GM12875 (cell line): ENCODE results near the gene NRG2.

Experiments used
- H3K4me3 ChIP-seq: one replicate; pipeline ENCODE4 v1.5.1; 2011; ENCODE audit warnings: low read depth, low read length, control low read depth
- TF ChIP-seq, protein P1 (sequence below): IDR thresholded peaks from 2 replicates; pipeline ENCODE4 v1.5.1; 2011; ENCODE audit warnings: low read depth, mild to moderate bottlenecking, control low read depth, inconsistent platforms, low read length, moderate library complexity, borderline replicate concordance; ENCODE audit not compliant: insufficient read depth

Gene NRG2

DNA sequence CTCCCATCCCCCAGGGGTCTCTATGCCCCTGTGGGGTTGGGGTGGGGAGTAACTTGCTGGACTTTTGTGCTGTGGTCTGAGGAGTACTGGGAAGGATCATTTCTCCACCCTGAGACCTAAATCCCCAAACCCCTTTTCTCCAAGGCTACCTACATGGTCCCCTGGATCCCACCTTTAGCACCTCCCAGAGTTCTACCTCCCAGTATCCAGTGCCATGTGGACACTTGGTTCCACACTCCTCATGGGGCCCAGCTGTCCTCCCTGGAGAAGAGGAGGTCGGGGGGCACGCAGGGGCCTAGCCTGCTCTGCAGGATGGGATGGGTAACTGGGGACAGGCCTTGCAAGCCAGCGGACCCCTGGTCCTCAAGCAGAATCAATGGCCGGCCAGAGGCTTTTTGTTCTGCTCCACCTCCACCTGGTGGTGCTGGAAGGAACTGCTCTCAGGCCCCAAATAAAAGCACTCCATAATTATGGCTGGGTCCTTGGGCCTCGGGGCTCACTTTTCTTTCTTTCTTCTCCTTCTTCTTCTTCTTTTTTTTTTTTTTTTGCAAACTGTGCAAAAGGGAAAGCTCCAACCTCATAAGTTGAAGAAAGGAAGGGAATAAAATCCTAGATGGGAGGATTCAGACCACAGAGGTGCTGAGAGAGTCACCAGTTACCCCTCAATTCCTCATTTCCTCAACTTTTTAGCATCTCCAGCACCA lies 179.1 kb downstream of the NRG2 start:
- TF ChIP-seq, protein P1, sequence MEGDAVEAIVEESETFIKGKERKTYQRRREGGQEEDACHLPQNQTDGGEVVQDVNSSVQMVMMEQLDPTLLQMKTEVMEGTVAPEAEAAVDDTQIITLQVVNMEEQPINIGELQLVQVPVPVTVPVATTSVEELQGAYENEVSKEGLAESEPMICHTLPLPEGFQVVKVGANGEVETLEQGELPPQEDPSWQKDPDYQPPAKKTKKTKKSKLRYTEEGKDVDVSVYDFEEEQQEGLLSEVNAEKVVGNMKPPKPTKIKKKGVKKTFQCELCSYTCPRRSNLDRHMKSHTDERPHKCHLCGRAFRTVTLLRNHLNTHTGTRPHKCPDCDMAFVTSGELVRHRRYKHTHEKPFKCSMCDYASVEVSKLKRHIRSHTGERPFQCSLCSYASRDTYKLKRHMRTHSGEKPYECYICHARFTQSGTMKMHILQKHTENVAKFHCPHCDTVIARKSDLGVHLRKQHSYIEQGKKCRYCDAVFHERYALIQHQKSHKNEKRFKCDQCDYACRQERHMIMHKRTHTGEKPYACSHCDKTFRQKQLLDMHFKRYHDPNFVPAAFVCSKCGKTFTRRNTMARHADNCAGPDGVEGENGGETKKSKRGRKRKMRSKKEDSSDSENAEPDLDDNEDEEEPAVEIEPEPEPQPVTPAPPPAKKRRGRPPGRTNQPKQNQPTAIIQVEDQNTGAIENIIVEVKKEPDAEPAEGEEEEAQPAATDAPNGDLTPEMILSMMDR = peak; percentile 82
- no peak overlapping the region for H3K4me3 ChIP-seq

DNA sequence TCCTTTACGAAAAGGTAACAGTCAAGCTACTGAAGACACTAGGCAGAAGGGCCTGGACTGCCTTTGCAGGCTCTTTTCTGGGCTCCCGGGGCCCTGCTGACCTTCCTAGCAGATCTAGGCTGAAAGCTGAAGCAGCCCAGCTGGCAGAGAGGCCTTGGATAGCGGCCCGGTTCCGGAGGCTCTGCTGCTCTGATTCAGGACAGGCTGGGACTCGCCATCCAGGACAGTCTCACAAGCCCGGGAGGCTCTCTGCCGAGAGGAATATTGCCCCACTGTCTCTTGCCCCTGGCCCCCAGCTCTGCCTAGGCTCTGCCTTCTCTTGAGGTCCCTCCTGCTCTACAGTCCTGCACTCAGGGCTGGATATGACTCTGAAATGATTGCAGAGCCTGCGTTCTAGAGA lies 179.7 kb downstream of the NRG2 start:
- TF ChIP-seq, protein P1 = no peak
- no peak overlapping the region for H3K4me3 ChIP-seq

DNA sequence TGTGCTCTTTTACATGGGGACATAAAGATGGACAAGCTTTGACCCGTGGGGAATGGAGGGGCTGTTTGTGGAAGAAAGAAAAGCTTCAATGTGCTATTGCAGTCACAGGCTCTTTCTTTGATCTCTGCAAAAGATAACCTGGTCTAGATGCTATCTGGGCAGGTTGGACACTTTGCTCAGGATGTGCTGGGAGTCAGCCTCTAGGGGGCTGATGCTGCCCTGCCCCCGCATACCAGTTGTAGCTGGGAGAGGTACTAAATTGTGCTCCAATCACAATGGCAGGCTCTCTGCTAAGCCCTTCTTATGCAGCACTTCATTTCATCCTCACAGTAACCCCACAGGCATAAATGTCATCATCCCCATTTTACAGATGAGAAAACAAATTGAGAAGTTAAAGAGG lies 180.3 kb downstream of the NRG2 start:
- no peak overlapping the region for H3K4me3 ChIP-seq
- TF ChIP-seq, protein P1 = peak; percentile 25; the same call in 1 of the 2 replicates

DNA sequence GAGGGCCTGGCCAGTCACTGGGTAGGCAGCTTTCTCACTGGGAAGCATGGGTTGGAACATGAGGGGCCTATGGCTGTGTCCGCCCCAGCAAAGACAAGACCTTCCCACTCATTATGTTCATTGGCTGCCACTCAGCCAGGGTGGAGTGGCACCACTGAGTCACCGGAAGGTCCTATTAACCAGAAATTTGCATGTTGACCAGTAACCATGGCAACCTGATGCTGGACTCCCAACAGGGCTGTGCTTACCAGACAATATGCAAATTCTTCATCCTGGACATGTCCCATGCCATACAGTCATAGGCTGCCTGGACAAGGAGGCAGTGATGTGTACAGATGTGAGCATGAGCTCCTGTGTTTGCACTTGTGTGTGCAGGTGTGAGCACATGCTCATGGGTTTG lies 180.8 kb downstream of the NRG2 start:
- TF ChIP-seq, protein P1 = no peak
- H3K4me3 ChIP-seq = no peak overlapping the region

DNA sequence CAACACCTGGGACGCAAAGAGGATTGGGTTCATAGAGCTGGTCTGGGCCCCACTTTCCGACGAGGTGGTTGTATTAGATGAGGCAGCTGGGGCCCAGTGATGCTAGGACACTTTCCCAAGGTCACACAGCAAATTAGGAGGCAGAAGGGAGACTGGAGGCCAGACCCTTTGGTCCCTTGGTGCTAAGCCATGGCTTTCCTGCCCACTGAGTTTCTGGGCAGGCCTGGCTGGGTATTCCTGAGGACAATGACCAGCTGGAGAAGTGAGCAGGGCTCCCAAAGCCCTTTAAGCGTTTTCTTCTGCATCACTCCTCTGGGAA lies 181.3 kb downstream of the NRG2 start:
- no peak overlapping the region for H3K4me3 ChIP-seq
- TF ChIP-seq, protein P1 = no peak

DNA sequence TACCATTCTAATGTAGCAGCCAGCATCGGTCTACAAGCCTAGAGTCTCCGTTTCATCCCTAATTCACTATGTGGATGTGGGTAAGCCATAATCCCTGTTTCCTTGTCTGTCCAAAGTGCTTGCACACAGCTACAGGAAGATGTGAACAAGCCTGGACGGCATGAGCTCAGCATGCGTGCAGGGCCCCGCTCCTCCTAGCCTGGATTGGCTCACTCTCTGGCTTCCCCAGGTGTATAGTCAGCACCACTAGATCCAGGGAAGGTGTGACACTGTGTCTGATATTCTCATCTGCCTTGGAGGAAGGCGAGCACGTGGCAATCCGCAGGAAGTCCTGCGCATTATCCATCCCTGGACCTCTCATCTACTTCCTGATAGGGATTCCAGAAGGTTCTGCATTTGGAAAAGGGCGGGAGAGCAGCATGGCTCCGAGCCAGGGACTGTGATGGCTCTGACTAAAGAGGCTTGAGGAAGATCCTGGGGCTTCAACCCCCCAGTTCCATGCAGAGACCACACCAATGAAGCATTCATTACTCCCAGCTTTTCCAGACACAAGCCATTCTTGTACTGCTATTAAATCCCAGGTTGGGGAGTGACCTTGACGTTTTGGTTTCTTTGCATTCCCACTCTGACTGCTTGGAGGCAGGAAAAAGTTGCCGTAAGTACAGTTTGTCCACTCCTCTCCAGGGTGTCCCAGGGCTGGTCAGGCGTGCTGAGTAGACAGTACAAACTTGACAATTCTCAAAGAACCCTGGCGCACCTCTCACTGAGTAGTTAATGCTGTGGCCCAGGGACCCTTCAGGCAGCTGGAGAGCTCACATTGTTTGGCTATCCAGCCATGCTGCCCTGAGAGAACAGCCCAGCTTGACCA lies 181.8 kb downstream of the NRG2 start:
- TF ChIP-seq, protein P1 = no peak
- no peak overlapping the region for H3K4me3 ChIP-seq

DNA sequence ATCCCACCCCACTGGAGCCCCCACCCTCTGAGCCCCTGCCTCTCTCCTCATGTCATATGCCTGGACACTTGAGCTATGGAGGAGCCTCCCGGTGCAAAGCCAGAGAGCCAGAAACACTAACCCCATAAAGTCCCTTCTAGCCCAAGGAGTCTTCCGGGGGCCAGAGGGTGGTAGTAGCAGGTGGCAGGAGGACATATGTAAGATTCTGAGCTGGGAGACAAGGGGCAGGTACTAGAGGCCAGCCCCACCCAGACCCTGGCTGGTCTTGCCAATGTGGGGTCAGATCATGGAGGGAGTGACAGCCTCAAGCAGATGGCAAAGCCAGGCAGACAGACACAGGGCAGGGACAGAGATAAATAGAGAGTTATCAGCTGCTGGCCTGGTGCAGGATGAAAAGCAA lies 184.1 kb downstream of the NRG2 start:
- TF ChIP-seq, protein P1 = no peak
- no peak overlapping the region for H3K4me3 ChIP-seq
